Fibroblast of upper back skin (primary cell): ENCODE measurements around the gene C16orf92.

ENCODE experiments used
- DNase-seq: peaks from one replicate; pipeline ENCODE4 v3.0.0-alpha.2; 2013

Gene C16orf92

GRCh38 chr16:29989111-29989858 lies 33.7 kb upstream of the C16orf92 start:
- no peak for DNase-seq

GRCh38 chr16:29990034-29990433 lies 33.0 kb upstream of the C16orf92 start:
- DNase-seq: no peak

GRCh38 chr16:29990883-29991570 lies 32.0 kb upstream of the C16orf92 start:
- DNase-seq: no peak

- DNase-seq: no peak
These were observed 31.5 kb upstream of the C16orf92 start for GRCh38 chr16:29991571-29991904.

GRCh38 chr16:29992344-29992967 lies 30.5 kb upstream of the C16orf92 start:
- DNase-seq: no peak

DNA sequence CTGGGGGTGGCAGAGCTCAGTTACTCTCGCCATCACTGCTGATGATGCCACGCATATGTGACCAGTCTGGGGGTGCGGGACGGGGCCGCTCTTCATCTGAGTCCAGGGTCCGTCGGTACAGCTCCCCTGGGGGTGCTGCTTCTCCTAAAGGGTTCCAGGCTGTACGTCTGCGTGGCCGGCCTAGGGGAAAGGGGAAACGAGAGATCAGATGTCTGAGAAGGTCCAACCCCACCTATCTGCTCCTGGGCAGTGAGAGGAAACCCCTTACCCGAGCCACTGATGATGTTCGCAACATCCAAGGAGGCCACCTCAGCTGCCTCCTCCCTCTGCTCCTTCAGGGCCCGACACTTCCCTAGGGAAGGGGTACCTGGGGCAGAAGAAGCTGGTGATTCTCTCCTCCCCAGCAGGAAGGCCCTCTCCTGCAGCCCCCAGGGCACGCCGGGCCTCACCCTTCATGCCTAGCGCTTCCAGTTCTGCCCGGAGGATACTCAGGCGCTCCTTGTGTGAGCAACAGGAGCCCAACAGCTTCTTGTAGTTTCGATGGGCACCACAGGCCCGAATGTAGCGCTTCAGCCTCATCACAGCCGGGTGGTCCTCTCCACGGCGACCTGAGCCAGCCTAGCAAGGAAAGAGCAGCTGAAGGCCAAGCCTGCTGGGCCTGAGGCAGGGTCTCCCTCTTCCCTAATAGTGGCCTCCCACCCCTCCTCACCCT lies 29.7 kb upstream of the C16orf92 start:
- DNase-seq: no peak

DNA sequence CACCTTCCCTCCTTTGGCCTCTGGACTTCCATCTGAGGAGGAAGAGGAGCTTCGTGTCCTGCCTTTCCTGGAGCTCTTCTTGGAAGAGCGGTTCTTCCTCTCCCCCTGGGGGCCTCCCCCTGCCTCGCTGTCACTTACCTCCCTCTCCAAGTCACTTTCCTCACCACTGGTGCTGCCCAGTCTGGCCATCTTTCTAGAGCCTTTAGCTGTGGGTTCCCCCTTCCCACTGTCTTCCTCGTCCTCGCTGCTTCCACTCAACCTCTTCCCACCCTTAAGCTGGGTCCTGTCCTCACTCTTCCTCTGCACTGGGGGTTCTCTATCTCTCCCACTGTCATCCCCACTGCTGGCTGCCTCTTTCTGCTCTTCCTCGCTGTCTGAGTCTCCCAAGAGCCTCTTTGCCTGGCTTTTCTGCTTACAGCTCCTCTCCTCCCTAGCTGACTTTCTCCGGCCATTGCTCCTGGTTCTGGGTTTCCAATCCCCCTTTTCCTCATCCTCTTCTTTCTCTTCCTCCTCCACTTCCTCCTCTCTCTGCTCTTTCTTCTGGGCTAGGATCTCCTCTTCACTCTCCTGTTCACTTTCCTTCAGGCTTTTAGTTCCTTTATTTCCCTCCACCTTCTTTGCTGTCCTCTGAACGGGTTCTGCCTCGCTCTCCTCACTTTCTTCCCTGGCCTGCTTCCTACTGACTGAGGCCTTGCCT lies 28.9 kb upstream of the C16orf92 start:
- DNase-seq: no peak

DNA sequence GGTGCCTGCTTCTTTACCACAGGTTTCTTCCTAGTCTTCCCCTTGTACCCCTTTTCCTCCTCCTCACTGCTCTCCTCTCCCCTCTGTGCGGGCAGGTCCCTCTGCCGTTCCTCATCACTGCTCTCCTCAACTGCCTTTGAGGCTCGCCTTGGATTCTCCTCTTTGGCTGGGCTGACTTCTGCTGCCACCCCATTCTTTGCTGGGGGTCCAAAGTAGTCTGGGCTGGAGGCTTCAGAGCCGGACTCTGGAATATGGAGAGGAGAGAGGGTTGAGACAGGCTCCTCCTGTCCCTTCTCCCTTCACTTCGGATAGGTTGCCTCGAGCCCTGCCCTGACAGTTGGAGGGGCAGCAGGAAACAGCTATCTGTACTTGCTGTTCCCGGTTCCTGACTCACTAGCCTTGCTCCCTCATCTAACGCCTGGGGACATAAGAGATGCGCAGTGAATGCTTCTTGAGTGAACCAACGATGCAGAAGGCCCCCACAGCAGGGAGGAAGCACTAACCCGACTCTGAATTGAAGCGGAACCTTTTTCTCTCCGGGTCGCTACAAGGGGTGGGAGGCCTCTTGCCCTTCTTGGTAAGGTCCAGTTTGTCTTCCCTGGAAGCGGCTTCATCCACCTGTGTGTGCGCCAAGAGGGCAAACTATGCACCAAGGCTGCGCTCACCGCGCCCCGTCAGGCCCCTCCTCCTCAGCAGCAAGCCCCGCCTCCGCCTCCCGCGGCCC lies 28.2 kb upstream of the C16orf92 start:
- peak; percentile 28 for DNase-seq

DNA sequence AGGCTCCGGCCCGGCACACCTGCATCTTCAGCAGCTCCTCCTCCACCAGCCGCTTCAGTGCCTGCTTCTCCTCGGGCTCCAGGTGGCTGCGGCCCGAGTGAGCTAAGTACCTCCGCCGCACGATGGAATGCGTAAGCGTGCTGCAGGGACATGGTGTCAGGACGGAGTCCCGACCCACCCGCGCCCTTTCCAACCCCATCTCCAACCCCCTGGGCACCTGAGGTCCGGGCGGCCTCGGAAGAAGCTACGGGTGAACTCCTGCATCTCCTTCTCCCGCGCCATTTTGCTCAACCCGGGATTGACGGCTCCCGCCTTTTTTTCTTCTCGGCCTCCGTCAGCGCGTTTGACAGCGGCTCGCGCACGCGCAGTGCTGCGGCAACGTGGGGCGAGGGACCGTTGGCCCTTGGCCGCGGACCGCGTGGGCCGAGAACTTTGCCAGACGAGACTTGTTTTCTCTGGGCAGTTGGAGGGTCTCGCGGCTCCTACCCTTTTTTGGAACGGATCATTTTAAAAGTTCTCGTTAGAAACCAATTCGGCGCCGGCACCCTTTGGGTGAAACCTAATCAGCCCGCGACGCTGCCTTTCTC lies 27.6 kb upstream of the C16orf92 start, which contains the start of gene HIRIP3:
HIRIP3 (minus strand) TSS at position 294 of the 587 bp plus-strand sequence; CDS start at position 282, 12 bp downstream.
- DNase-seq: peak; percentile 82

DNA sequence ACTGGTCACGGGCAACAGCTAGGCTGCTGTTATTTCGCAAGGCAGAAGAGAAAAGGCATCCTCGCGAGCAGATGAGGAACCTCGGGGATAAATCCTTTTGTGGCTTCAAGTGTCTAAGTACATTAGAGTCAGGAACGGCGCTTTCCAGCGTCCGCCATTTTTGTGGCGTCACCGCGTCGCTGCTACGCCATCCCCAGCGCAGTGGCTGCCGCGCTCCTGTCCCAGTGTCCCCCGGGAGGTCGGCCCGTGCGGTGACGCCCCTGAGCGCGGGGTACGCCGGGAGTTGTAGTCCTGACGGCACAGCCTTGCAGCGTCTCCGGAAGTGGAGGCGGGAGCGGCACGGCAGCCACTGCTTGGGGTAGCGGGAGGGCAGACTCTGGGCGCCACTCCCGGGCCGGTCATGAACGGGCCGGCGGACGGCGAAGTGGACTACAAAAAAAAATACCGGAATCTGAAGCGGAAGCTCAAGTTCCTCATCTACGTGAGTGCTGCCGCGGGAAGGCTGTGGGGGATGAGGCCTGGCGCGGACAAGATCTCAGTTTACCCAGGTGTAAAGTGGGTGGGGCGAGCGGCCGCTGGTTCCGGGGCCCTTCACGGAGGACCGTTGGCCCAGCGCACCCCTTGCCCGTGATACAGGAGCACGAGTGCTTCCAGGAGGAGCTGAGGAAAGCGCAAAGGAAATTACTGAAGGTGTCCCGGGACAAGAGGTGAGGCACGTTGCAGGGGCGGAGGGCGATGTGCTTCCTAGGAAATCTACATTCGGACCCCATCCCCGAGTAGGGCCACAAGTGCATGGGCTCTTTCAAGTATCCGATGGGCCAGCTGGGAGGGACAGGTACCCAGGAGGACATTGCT lies 26.9 kb upstream of the C16orf92 start, which contains the start of gene INO80E:
INO80E (plus strand) TSS at position 331 of the 855 bp plus-strand sequence; CDS start at position 401, 70 bp downstream.
- DNase-seq: peak; percentile 94

DNA sequence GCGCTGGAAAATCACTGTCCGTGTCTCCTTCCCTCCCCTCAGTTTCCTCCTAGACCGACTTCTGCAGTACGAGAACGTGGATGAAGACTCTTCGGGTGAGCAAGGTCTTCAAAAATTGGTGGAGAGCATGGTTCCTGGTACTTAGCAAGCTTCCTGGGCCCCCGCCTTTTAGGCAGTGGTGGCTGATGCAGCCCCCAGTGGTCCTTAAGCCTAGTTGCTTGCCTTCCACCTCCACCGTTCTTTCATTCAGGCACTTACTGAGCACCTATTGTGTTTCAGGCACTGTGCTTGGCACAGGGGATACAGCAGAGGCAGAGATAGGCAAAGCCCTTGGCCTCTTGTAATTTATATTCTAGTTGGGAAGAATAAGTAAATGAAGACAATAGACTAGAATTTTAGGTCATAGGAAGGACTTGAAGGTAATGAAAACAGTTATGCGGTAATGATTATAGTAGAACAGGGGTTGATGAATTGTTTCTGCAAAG lies 26.2 kb upstream of the C16orf92 start:
- no peak for DNase-seq

DNA sequence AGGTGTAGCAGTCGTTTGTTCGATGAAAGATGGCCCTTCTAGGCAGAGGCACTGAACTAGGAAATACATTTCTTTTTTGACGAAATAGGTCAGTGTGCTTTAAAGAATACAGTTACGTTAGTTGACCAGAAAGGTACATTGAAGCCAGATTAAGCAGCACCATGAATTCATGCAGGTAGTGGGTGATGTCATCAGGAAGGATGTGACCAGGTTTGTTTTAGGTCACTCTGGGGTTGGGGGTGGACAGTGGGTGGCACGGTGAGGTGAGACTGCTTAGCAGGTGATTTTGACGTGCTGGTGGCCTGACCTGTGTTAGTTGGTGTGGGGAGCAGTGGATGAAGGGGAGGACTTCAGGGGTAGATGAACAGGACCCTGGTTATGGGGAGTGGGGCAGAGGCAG lies 23.4 kb upstream of the C16orf92 start:
- DNase-seq: no peak

- no peak for DNase-seq
These were observed 22.0 kb upstream of the C16orf92 start for GRCh38 chr16:30000735-30001631.

GRCh38 chr16:30002614-30003346 lies 20.2 kb upstream of the C16orf92 start:
- DNase-seq: no peak

DNA sequence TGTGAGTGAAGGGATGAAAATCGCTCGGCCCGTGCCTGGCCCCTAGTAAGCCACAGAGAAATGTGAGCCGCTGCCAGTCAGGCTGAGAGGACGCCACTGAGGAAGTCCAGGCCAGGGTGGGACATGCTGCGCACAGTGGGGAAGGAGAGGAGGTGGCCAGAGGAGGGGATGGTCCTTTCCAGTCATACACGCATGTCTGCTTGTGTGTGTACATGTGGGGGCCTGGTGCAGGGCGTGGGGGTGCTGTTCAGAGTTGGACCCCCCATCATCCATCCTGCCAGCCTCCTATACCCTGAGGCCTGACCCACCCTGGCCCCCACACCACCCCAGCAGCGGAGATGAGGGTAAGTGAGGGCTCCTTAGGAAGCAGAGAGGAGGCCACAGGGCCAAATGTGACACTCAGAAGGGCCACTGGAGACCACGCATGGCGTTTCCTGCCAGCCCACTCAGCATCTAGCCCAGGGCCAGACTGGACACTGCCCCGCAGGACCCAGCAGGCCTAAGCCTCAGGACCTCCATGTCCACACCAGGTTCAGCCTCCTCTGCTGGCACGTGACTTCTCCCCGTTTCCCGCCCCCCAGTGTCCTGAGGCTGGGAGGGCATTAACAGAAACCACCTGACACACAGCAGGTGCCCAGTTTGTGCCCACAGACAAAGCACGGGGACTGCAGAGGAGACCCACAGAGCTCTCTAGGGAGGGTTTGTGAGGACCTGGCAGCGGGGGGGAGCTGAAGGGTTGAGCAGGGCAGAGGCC lies 19.2 kb upstream of the C16orf92 start:
- DNase-seq: no peak

DNA sequence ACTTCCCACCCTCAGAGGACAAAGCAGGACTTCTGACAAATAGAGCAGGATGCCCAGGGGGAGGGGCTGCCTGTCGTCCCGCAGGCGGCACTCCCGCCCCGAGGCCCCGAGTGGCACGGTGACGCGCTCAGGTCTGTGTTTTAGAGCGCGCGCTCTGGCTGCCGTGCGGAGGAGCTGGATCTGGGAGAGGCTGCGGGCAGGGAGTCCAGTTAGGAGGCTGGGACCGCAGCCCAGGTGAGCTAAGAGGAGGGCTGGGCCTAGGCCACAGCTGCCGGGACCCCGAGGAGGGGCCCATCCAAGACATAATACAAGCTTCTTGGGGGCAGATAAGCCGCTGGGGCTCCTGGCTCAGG lies 18.6 kb upstream of the C16orf92 start:
- no peak for DNase-seq

- no peak for DNase-seq
These were observed 18.2 kb upstream of the C16orf92 start for GRCh38 chr16:30004811-30005242.
